Fibroblast of pulmonary artery (primary cell): ENCODE measurements around the gene IRS2.

ENCODE experiments used
- DNase-seq: peaks from one replicate; pipeline ENCODE4 v3.0.0-alpha.2; 2010; ENCODE audit warnings: low read depth
- H3K4me3 ChIP-seq: replicated peaks from 2 replicates; pipeline ENCODE4 v1.5.1; 2011; ENCODE audit warnings: low read depth, mild to moderate bottlenecking, control low read depth, low read length, moderate library complexity
- TF ChIP-seq, protein P1 (sequence below): IDR thresholded peaks from 2 replicates; pipeline ENCODE4 v1.5.1; 2011; ENCODE audit warnings: mild to moderate bottlenecking, control low read depth, low read length, inconsistent platforms; ENCODE audit errors: missing control alignments

IRS2 gene

GRCh38 chr13:109770436-109770835 lies 15.9 kb downstream of the IRS2 start:
- TF ChIP-seq, protein P1, sequence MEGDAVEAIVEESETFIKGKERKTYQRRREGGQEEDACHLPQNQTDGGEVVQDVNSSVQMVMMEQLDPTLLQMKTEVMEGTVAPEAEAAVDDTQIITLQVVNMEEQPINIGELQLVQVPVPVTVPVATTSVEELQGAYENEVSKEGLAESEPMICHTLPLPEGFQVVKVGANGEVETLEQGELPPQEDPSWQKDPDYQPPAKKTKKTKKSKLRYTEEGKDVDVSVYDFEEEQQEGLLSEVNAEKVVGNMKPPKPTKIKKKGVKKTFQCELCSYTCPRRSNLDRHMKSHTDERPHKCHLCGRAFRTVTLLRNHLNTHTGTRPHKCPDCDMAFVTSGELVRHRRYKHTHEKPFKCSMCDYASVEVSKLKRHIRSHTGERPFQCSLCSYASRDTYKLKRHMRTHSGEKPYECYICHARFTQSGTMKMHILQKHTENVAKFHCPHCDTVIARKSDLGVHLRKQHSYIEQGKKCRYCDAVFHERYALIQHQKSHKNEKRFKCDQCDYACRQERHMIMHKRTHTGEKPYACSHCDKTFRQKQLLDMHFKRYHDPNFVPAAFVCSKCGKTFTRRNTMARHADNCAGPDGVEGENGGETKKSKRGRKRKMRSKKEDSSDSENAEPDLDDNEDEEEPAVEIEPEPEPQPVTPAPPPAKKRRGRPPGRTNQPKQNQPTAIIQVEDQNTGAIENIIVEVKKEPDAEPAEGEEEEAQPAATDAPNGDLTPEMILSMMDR: no peak
- no peak for DNase-seq
- no peak overlapping the region for H3K4me3 ChIP-seq

DNA sequence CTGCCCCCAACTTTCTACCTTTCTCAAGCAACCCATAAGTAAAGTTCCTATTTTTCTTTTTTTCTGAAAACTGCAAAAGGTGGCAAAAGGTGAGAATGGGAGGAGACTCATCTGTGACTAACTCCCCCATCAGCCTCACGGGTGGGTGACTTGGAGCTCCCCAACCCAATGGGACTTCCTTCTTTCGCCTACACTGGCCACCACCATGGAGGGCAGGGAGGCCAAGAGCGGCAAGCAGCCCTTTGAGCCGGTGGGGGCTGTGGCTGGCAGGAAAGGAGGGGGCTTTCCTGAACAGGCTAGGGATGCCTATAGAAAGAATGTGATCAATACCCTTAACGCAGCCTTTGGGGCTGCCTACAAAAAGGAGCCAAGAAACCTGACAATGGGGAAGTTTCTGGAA lies 16.5 kb downstream of the IRS2 start:
- no peak for DNase-seq
- TF ChIP-seq, protein P1: no peak
- H3K4me3 ChIP-seq: no peak overlapping the region

DNA sequence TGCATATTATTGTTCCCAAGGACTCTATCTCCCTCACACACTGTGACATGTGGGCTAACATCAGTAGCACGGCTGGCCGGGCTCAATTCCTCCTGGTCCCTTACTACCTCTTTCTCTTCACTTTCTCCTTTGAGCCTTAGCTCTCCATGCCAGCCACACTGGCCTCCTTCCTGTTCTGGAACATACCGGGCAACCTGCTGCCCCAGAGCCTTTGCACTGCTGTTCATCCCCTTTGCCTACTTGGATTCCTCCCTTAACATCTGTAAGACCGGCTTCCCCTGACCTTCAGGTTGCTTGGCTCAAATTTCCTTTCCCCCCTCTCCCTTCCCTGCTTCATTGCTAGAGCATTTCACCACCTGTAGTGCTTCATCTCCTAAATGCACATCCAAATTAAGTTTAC lies 17.1 kb downstream of the IRS2 start:
- no peak overlapping the region for H3K4me3 ChIP-seq
- TF ChIP-seq, protein P1: no peak
- DNase-seq: no peak

DNA sequence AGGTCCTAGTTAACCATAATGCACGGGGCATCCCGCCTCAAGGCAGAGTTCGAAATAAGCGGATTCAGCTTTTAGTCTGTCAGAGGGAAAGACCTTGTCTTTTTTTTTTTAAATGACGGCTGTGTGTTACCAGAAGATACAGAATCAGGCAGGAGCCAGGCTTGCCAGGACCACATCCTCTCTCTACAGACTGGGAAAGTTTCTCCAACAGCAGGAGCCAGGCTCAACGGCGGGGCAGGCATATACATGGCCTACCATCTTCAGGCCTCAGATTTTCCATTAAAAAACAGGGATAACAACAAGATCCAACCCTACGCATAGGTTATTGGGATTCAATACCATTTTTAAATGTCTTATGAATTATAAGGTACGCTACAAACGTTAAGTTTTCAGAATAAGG lies 17.8 kb downstream of the IRS2 start:
- H3K4me3 ChIP-seq: no peak overlapping the region
- no peak for DNase-seq
- TF ChIP-seq, protein P1: no peak

GRCh38 chr13:109768176-109768575 lies 18.2 kb downstream of the IRS2 start:
- no peak for DNase-seq
- H3K4me3 ChIP-seq: no peak overlapping the region
- TF ChIP-seq, protein P1: no peak

DNA sequence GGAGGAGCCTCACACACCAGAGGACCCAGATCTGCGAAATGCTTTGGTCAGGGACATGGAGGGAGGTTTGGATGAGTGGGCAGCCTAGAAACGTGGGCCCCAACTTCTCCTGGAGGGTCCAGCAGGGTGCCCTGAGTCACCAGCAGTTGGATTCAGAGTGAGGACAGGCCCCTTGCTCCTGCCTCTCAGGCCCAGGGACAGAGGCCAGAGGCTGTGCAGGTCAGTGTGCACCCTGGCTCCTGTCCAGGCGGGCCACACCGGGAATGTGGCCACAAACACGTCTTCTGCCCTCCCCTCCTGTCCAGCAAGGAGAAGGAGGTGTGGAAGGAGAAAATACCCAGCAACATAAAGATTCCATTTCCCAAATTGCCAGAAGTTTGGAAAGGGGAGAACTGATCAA lies 19.4 kb downstream of the IRS2 start:
- no peak overlapping the region for H3K4me3 ChIP-seq
- TF ChIP-seq, protein P1: no peak
- DNase-seq: no peak

- TF ChIP-seq, protein P1: no peak
- no peak overlapping the region for H3K4me3 ChIP-seq
- no peak for DNase-seq
Observed at GRCh38 chr13:109764470-109765291, 21.7 kb downstream of the IRS2 start.
